Activated T-cell treated with anti-CD3 and anti-CD28 coated beads for 4 hours (primary cell): ENCODE measurements around the gene DHDDS.

Source experiments
- DNase-seq: peaks from one replicate; pipeline ENCODE4 v3.0.0-alpha.2; 2020

Gene DHDDS

DNA sequence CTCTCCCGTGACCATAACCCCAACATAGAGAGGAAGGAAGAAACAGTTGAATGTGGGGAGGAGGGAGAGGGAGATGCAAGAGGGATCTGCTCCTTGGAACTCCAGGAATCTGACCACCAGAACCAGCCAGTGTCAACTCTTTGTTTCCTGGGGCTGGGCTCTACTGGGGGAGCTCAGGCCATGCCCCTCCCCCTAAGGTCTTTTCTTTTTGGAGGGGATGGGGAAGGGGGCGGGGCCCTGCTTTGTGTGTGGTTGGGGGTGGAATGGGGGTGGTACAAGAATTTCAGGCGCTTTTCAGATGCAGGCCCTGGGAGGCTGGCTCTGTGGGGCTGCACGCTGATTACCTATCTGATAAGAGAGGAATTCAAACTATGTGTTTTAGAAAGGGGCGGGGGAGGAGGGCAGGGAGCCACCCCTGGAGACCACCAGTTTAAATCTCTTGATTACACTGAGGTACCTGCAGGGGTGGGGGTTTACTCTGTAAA lies 13.2 kb upstream of the DHDDS start:
- DNase-seq = no peak

DNA sequence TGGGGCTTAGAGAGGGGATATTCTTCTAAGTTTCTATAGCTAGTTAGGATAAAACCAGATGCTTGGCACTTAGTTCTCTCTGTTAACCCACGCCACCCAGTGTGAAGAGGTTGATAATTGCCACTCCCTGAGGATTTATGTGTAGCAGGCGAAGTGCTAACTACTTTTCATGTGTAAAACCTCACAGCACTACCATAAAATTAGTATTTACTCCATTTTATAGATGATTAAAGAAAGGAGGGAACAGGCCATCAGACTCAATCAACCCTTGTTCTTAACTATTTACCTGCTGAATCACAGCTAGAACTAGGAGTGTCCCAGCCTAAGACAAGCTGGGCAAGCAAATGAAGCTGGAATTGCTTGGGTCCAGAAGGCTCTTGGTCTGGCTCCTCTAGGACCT lies 12.6 kb upstream of the DHDDS start:
- no peak for DNase-seq

DNA sequence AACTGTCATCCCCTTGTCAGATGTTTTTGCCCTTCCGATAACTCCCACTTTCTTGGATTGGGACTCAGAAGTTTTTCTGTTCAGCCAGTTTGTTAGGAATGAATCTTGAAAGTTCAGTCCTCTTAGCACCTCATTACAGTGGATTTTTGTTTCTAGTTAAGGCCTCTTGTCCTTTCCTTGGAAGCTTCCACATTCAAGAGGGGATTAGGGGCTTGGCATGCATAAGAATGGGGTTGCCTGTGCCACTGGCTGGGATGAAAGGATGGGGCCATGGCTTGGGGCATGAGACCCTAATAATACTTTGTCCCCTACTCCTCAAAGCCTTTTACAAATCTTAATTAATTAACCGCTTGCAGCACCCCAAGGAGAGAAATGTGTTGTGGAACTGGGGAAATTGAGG lies 2.4 kb upstream of the DHDDS start:
- DNase-seq = no peak

DNA sequence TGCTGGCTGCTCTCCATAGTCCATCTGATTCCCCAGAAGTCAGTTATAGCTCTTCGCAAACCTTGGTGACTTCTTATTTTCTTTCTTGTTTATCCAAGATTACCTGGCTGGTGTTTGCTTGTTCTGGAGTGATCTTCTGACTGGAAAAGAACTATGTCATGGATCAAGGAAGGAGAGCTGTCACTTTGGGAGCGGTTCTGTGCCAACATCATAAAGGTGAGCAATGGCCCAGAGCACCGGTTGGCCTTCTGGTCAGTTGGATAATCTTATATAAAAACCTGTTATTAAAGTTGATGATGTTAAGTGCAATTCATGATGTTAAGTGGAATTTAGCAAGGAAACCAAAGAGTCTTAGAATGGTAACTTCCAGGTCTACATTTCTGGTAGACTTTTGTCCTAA lies 672 bp downstream of the DHDDS start:
- DNase-seq = no peak

- no peak for DNase-seq
These were observed 2.1 kb downstream of the DHDDS start for GRCh38 chr1:26434161-26434752.

DNA sequence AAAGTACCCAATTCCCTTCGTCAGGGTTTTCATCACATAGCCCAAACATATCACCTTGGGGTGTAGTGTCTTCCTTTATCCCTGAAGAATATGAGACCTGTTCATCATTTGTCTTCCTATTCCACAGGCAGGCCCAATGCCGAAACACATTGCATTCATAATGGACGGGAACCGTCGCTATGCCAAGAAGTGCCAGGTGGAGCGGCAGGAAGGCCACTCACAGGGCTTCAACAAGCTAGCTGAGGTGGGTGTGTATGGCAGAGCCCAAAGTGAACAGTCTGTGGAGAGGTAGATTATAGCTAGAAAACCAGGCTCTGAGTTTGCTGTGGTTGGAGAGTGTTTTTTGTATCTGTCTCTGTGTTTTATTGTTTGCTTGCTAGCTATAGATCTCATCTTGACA lies 5.9 kb downstream of the DHDDS start:
- DNase-seq = no peak

GRCh38 chr1:26440259-26440658 lies 8.1 kb downstream of the DHDDS start:
- DNase-seq = no peak

- DNase-seq = no peak
These were observed 17.7 kb downstream of the DHDDS start for GRCh38 chr1:26449868-26450267.

GRCh38 chr1:26450908-26451307 lies 18.8 kb downstream of the DHDDS start:
- DNase-seq = no peak

DNA sequence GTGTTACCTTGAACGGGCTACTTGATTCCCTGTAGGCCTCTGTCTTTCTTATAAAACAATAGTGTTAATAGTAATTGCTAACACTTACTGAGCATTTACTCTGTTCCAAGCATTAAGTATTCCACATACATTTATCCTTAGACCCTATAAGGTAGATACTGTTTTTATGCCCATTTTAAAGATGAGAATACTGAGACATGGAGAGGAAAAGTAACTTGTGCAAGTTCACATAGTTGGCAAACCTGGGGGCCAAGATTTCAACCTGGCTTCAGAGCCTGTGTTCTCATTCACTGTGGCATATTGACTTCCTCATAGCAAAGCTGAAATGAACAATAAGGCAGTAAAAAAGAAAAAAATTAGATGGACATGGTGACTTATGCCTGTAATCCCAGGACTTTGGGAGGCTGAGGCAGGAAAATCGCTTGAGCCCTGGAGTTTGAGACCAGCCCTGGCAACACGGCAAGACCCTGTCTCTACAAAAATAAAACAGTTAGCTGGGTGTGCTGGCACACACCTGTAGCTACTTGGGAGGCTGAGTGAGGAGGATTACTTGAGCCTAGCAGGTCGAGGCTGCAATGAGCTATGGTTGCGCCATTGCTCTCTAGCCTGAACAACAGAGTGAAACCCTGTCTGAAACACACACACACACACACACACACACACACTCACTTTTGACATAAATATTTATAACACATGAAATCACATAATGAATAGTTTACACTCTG lies 20.5 kb downstream of the DHDDS start:
- no peak for DNase-seq

DNA sequence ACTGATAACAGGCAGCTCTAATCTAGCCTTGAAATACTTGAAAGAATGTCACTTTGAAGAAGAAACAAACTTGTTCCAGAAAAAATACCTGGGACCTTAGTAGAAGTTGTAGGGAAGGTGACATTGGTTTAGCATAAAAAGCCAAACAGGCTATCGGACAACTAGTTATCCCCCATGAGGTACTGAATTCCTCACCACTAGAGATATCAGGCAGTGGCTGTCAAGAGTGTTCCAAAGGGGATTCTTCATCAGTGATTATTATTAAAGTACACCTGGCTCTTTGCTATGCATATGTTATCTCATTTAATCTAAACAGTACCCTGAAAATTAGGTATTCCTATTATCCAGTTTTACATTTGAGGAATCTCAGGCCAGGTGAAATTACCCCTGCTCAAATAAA lies 27.0 kb downstream of the DHDDS start:
- DNase-seq = no peak

DNA sequence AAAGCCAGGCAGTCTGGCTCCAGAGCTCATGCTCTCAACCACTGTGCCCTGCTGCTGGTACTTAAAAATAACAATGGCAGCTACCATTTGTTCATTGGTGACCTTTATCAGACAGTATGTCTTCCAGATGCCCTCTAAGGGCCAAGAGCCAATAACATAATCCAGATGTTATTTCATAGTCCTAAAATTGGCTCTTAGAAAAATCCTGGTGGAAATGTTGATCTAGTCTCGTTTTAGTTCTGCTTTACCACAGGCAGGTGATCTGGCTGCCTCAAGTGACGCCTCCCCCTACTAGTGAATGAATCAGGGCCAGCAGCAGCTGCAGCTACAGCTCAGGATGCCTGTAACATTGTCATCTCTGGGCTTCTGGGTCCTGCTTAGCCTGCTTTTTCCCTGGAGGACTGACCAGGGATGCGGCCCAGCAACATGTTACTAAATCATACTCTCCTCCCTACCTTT lies 27.5 kb downstream of the DHDDS start:
- no peak for DNase-seq

DNA sequence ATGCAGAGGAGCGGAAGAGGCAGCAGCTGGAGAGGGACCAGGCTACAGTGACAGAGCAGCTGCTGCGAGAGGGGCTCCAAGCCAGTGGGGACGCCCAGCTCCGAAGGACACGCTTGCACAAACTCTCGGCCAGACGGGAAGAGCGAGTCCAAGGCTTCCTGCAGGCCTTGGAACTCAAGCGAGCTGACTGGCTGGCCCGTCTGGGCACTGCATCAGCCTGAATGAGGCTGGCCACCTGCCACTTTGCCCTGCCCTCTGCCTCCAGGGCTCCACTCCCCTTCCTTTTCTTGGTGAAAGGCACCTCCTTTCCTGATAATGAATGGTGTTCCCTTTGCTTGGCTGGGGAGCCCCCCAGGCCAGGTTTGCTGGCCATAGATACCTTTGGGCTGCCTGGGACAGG lies 36.8 kb downstream of the DHDDS start:
- no peak for DNase-seq

- no peak for DNase-seq
These were observed 37.4 kb downstream of the DHDDS start for GRCh38 chr1:26469558-26469957.

DNA sequence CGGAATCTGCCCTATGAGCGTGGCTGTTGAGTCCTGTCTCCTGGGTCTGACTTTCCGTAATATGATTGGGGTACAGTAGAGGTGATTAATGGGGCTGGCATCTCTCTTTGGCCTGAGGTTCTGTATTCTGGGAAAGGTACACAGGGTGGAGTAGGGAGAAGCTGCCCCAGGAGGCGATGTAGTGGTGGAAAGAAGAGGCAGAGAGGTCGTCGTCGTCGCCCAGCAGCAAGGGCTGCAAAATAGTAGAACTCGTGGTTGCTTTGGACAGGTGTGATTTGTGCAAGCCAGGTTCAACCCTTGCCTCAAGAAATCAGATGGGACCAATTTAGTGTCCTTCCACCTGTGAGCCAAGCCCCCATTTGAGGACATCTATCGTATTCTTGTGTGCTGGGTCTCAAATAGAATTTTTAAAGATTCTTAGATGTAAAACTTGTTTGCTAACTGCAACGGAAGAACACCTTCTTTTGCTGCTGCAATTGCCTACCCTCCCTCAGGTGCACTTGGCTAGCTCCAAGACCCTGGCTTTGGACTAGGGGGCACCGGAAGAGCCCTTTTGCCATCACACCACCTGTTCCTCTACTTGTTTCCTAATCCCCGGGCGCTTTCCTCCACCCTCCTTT lies 38.9 kb downstream of the DHDDS start:
- DNase-seq = no peak

DNA sequence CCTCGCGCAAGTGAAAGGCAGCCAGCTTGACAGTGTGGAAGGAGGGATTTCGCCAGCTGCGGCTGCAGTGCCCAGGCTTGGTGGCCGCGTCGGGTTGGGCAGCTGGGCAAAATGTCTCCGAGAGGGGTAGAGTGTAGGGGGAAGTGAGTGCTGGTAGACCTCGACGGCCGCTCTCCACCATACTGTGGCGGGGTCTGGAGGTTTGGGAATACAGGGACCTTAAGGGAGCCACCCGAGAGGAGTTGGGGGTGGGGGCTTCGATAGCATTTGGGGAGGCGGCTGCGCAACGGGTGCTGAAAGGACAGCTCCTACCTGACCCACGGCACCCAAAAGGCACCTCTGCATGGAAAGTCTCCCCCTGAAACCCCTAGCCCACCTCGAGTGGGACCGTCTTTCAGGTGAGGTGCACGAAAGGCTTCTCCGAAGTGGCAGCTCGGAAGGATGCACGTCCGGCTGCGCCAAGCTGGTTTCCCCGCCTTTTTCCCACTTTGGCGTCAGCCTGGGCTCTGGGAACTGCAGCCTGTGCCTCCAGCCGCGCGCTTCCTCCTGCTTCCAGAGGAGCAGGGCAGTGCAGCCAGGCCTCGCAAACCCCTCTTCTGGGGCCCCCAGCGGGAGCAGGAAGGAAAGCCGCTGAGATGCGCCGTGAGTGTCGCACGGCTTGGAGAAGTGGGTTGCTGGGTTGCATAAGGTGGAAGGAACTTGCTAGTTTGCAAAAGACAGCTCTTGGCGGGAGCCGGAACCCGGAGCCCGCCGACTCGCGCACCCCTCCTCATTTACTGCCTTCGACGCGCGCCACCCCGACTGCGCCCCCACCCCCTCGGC lies 39.6 kb downstream of the DHDDS start:
- DNase-seq = no peak

DNA sequence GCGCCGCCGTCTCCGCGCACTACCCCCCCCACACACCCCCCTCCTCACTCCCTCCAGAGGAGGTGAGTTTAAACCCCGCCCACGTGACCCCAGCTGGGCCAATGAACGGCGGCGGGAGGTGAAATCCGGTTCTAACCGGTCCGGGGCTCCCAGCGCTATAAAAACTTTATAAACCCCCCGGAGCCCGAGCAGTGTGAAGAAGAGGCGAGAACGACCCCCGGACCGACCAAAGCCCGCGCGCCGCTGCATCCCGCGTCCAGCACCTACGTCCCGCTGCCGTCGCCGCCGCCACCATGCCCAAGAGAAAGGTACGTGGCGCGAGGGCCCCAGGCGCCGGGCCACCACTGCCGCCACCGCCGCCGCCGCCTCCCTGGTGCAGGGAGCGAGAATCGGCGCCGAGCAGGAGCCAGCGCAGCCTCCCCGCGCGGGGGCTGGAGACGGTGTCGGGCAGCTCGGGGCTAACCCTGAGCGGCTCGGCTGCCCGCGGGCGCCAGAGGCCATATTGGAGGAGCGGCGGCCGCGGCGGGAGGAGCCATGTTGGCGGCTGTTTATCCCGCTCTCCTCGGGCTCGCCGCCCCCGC lies 40.3 kb downstream of the DHDDS start, which contains the start of gene HMGN2:
Gene HMGN2 (plus strand): TSS at position 121 of the 581 bp plus-strand sequence. CDS start 173 bp downstream, at position 294.
- DNase-seq = peak; percentile 84

DNA sequence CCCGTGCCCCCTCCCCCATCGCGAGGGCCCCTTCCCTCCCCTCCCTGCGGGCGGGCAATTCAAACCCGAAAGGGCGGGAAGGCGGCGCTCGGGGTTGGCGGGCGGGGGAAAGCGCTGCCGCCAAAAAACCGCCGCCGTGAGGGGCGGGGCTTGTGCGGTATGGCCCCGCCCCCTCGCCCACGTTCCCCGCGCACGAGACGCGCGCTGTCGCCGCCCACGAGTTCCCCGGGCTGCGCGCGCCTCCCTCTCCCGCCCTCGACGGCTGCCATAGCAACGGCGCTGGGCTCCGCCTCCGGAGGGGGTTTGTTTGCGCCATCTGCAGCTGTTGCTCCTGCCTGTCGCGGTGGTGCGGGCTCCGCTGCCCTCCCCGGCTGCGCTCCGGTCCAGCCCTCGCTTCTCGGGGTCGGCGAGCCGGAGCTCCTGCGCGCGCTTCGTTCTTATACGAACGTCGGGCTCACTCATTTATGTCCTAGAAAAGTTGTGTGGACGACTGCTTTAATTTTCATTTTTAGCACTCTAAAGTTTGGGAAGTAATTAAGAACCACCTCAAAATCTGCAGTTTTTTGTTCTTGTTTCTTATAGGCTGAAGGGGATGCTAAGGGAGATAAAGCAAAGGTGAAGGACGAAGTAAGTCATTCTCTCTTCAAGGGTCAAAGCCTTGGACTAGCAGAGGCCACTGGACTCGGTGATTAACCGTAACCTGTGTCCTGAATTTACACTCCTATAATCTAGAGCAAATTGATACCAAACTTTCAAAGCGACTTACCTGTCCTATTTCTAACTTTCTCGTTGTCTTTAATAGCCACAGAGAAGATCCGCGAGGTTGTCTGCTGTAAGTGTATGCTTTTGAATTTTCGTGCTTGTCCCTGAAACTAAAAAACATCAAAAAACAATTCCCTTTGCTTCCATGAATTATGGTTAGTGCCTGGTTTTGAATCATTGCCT lies 41.1 kb downstream of the DHDDS start:
- DNase-seq = peak; percentile 96

- DNase-seq = no peak
These were observed 42.7 kb downstream of the DHDDS start for GRCh38 chr1:26474818-26475217.

GRCh38 chr1:26475989-26476388 lies 43.9 kb downstream of the DHDDS start:
- DNase-seq = no peak

- no peak for DNase-seq
These were observed 44.8 kb downstream of the DHDDS start for GRCh38 chr1:26476958-26477357.
